Hematopoietic multipotent progenitor cell treated with erythropoietin and hydrocortisone succinate and interleukin-3 and kit ligand, for 6 days (in vitro differentiated cells): Measurements from ENCODE around the gene SOCS2.

Experiments used
- DNase-seq: peaks from one replicate; pipeline ENCODE4 v3.0.0-alpha.2; 2015

SOCS2 gene

GRCh38 chr12:93568091-93568490, 4.4 kb upstream of the SOCS2 start:
- DNase-seq = no peak

- no peak for DNase-seq
Measured at GRCh38 chr12:93569301-93569655, 3.2 kb upstream of the SOCS2 start.

GRCh38 chr12:93569656-93570551, 2.6 kb upstream of the SOCS2 start:
- peak; percentile 96 for DNase-seq

GRCh38 chr12:93570552-93571364, 1.7 kb upstream of the SOCS2 start:
- peak; percentile 97 for DNase-seq

- DNase-seq = peak; percentile 90
Measured at GRCh38 chr12:93571365-93571924, 1.0 kb upstream of the SOCS2 start.

GRCh38 chr12:93572712-93573551, 457 bp downstream of the SOCS2 start:
- peak; percentile 57 for DNase-seq

- peak; percentile 44 for DNase-seq
Measured at GRCh38 chr12:93573552-93574223, 1.2 kb downstream of the SOCS2 start.

GRCh38 chr12:93577222-93577621, 4.7 kb downstream of the SOCS2 start:
- DNase-seq = no peak

- no peak for DNase-seq
Measured at GRCh38 chr12:93578221-93578620, 5.7 kb downstream of the SOCS2 start.

GRCh38 chr12:93580682-93581081, 8.2 kb downstream of the SOCS2 start:
- no peak for DNase-seq

GRCh38 chr12:93581370-93581769, 8.9 kb downstream of the SOCS2 start:
- DNase-seq = no peak

GRCh38 chr12:93582351-93582750, 9.9 kb downstream of the SOCS2 start:
- no peak for DNase-seq

GRCh38 chr12:93583627-93584392, 11.3 kb downstream of the SOCS2 start:
- DNase-seq = no peak

- DNase-seq = no peak
Measured at GRCh38 chr12:93585247-93585646, 12.8 kb downstream of the SOCS2 start.

- DNase-seq = peak; percentile 81
Measured at GRCh38 chr12:93587611-93588010, 15.1 kb downstream of the SOCS2 start.

GRCh38 chr12:93589081-93589480, 16.6 kb downstream of the SOCS2 start:
- DNase-seq = no peak

GRCh38 chr12:93591137-93591868, 18.8 kb downstream of the SOCS2 start:
- peak; percentile 76 for DNase-seq

- DNase-seq = no peak
Measured at GRCh38 chr12:93592641-93593406, 20.3 kb downstream of the SOCS2 start.

- DNase-seq = no peak
Measured at GRCh38 chr12:93593843-93594242, 21.4 kb downstream of the SOCS2 start.
